ENCODE measurements around the gene RAB15.

RAB15 gene

GRCh38 chr14:64935508-64935907 lies 36.6 kb downstream of the RAB15 start:
- TF ChIP-seq YY2 (tag by site-specific recombination; IDR thresholded peaks at IDR 0.05) (no peak), ZBTB44 (tag by site-specific recombination; IDR thresholded peaks at IDR 0.05) (no peak), ZNF214 (tag by site-specific recombination; IDR thresholded peaks at IDR 0.05; ENCODE audit: borderline replicate concordance) (no peak), SP2 (tag by site-specific recombination; IDR thresholded peaks at IDR 0.05) (no peak), ZNF558 (tag by site-specific recombination; IDR thresholded peaks at IDR 0.05) (no peak), ZNF629 (tag by site-specific recombination; IDR thresholded peaks at IDR 0.05) (no peak), ZNF596 (tag by site-specific recombination; IDR thresholded peaks at IDR 0.05) (no peak), ZNF654 (tag by site-specific recombination; IDR thresholded peaks at IDR 0.05; ENCODE audit: low read depth) (no peak), ZNF221 (tag by site-specific recombination; IDR thresholded peaks at IDR 0.05; ENCODE audit: borderline replicate concordance) (no peak), ZNF19 (tag by site-specific recombination; IDR thresholded peaks at IDR 0.05; ENCODE audit: low read depth) (no peak), ZNF335 (tag by site-specific recombination; conservative IDR thresholded peaks at IDR 0.05) (no peak), ZEB2 (tag by site-specific recombination; IDR thresholded peaks at IDR 0.05) (no peak), ZNF747 (tag by site-specific recombination; IDR thresholded peaks at IDR 0.05) (no peak), SP7 (tag by site-specific recombination; IDR thresholded peaks at IDR 0.05) (no peak), ZNF10 (tag by site-specific recombination; IDR thresholded peaks at IDR 0.05) (no peak)
- Histone ChIP-seq H3K4me3 (ENCODE audit: low read depth, low read length) (no peak overlapping the region), H3K27ac (ENCODE audit: extremely low read depth, low read depth, low read length) (no peak overlapping the region), H3K4me1 (ENCODE audit: control insufficient read depth, insufficient read depth, low read length) (peaks cover 9% of the 10 kb centered on the region), H3K36me3 (ENCODE audit: control insufficient read depth in 2 of 2, insufficient read depth in 1 of 2, low read length in 2 of 2) (peaks cover 26 to 53% of the 10 kb centered on the region in 2 experiments), H3K9me3 (ENCODE audit: control insufficient read depth, insufficient read depth, low read depth, low read length) (no peaks in the 10 kb centered on the region)
- CTCF ChIA-PET = interaction anchor here (0.7 to 2.2 kb wide), 6 partner anchors 8 to 129 kb away, joined by 3 to 6 read pairs (median 4); no protein-coding TSS in a partner anchor
- POLR2A ChIA-PET = interaction anchor here (2.0 kb wide), 1 partner anchor 8 kb away, joined by 8 read pairs; no protein-coding TSS in a partner anchor

GRCh38 chr14:64934338-64934929 lies 37.7 kb downstream of the RAB15 start:
- no peak overlapping the region for H3K4me3 ChIP-seq (ENCODE audit: low read depth, low read length)
- ChIA-PET CTCF (no interaction called here), POLR2A (no interaction called here)
- peaks cover 9% of the 10 kb centered on the region for H3K4me1 ChIP-seq (ENCODE audit: control insufficient read depth, insufficient read depth, low read length)
- H3K27ac ChIP-seq (ENCODE audit: extremely low read depth, low read depth, low read length) = no peak overlapping the region
- H3K36me3 ChIP-seq (ENCODE audit: control insufficient read depth in 2 of 2, insufficient read depth in 1 of 2, low read length in 2 of 2) = peaks cover 30 to 49% of the 10 kb centered on the region in 2 experiments
- H3K9me3 ChIP-seq (ENCODE audit: control insufficient read depth, insufficient read depth, low read depth, low read length) = no peaks in the 10 kb centered on the region
- TF ChIP-seq SP7 (tag by site-specific recombination; IDR thresholded peaks at IDR 0.05) = no peak
- TF ChIP-seq ZSCAN18 (tag by site-specific recombination; IDR thresholded peaks at IDR 0.05) = no peak
- TF ChIP-seq ZNF510 (tag by site-specific recombination; IDR thresholded peaks at IDR 0.05; ENCODE audit: insufficient replicate concordance) = no peak
- TF ChIP-seq KLF9 (tag by site-specific recombination; IDR thresholded peaks at IDR 0.05; ENCODE audit: low read depth) = no peak
- TF ChIP-seq ZSCAN4 (tag by site-specific recombination; IDR thresholded peaks at IDR 0.05) = no peak
- TF ChIP-seq HOXA7 (CRISPR knock-in tag; IDR thresholded peaks at IDR 0.05; ENCODE audit: borderline replicate concordance) = no peak
- no peak for TF ChIP-seq ZBTB26 (tag by site-specific recombination; optimal IDR thresholded peaks at IDR 0.05)
- no peak for TF ChIP-seq IKZF3 (tag by site-specific recombination; IDR thresholded peaks at IDR 0.05)
- no peak for TF ChIP-seq ZNF626 (tag by site-specific recombination; IDR thresholded peaks at IDR 0.05)
- no peak for TF ChIP-seq OSR2 (tag by site-specific recombination; IDR thresholded peaks at IDR 0.05)
- no peak for TF ChIP-seq SALL2 (tag by site-specific recombination; IDR thresholded peaks at IDR 0.05; ENCODE audit: borderline replicate concordance)
- TF ChIP-seq ZBTB11 (tag by site-specific recombination; conservative IDR thresholded peaks at IDR 0.05; ENCODE audit: low read depth) = no peak
